Umbilical cord (tissue), 2 donors: ENCODE results near the gene MICU1. TPM values are rescaled to one million over a fixed set of nuclear protein-coding genes. Genes with fewer than 3 reads are reported as not detected.
A peak's percentile ranks its signal among the peaks of the same experiment; 100 is the strongest.
"Not testable (repeated sequence)": the region's sequence is repeated elsewhere in the genome, so short reads cannot be mapped to it uniquely, and the experiment has no call there.

Source experiments
- DNase-seq: peaks from one replicate; pipeline ENCODE4 v3.0.0-alpha.2; 2015; ENCODE audit warnings: low spot score
- total RNA-seq: library from RNA; depleted of rRNA; stranded (reverse); fragments of >200 nt; gene quantifications from one replicate; pipeline ENCODE4 v1.2.3, GENCODE V29; 2014; ENCODE audit warnings: low replicate concordance; ENCODE audit not compliant: insufficient read depth

Gene MICU1, protein sequence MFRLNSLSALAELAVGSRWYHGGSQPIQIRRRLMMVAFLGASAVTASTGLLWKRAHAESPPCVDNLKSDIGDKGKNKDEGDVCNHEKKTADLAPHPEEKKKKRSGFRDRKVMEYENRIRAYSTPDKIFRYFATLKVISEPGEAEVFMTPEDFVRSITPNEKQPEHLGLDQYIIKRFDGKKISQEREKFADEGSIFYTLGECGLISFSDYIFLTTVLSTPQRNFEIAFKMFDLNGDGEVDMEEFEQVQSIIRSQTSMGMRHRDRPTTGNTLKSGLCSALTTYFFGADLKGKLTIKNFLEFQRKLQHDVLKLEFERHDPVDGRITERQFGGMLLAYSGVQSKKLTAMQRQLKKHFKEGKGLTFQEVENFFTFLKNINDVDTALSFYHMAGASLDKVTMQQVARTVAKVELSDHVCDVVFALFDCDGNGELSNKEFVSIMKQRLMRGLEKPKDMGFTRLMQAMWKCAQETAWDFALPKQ
- 61.9 TPM for total RNA-seq

DNA sequence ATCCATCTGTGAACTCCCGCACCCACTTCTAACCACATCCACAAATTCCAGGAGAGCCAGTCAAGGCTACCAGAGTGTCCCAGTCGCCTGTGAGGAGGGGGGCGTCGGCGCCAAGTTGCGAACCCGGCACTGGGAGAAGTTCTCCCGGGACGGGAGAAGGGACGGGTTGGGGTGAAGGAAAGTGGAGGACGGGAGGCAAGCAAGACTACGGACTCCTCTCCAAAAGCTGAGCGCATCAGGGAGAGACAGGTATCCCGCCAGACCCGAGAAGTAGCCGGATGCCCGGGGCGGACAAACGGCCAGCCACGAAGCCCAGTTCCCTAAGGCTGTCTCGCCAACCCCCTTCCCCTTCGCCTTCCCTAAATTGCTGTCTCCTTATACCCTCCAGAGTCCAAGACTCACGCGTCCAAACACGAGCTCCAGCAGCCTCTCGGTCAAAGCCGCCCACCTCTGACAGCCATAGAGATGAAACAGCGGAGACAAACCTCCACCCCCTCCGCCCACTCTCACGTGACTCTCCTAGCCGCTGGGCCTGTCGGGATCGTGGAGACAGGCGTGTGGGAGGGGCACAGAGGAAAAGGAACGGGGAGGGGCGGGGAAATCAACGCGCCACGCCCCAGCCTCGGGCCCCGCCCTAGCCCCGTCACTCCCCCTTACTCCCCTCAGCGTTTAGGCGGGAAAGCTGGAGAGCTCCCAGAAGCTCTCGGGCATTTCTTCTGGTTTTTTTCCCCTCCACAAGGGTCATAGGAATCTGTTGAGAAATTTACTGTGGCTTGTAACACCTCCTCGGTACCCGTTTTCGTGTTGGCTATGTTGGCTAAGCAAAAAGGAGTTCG, at the start of gene MICU1:
Gene MICU1, minus strand, starts transcription at position 472 of the 836 bp plus-strand sequence. CDS start 59,286 bp downstream, outside the sequence.
- peak; percentile 99 for DNase-seq

DNA sequence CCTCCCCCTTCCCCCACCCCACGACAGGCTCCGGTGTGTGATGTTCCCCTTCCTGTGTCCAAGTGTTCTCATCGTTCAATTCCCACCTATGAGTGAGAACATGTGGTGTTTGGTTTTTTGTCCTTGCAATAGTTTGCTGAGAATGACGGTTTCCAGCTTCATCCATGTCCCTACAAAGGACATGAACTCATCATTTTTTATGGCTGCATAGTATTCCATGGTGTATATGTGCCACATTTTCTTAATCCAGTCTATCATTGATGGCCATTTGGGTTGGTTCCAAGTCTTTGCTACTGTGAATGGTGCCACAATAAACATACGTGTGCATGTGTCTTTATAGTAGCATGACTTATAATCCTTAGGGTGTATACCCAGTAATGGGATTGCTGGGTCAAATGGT, 48.3 kb upstream of the MICU1 start:
- not testable (repeated sequence) for DNase-seq

DNA sequence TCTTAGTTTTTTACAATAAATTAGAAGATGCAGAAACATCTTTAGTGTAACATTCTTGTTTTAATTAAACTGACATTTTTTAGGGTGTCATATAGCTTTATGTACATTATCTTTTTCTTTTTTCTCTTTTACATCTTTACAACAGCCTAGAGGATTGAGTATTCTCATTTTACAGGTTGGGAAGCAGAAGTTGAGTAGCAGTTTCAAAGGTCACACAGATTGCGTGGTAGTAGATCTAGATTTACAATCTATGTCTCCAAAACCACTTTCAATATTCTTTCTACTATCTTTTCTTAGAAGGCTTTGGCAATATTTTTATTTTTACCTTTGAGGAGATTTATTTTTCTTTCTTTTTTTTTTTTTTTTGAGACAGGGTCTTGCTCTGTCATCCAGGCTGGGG, 47.4 kb upstream of the MICU1 start:
- no peak for DNase-seq

DNA sequence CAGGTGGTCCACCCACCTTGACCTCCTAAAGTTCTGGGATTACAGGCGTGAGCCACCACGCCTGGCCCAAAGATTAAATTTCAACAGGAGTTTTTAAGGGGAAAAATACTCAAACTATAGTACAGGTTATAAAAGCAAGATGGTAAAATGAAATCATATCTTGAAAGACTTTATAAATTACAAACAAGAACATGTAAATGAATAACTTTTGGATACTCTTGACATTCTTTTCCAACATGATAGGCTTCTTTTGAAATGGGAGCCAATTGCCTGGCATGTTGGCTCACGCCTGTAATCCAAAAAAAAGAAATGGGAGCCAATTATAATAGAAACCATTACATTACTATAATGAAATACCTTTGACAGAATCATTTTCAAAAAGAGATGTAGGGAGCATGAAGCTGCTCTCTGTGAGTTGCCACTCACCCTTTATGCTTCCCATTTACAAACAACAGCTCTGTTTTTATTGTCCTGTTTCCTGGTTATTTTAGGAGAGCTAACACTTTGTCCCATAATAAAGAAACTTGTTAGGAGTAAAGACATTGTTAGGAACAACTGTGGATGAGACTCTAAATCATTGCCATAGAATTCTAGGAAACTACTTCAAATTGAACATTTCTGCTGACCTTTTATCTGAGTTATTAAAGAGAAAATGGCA, 41.5 kb upstream of the MICU1 start:
- no peak for DNase-seq

DNA sequence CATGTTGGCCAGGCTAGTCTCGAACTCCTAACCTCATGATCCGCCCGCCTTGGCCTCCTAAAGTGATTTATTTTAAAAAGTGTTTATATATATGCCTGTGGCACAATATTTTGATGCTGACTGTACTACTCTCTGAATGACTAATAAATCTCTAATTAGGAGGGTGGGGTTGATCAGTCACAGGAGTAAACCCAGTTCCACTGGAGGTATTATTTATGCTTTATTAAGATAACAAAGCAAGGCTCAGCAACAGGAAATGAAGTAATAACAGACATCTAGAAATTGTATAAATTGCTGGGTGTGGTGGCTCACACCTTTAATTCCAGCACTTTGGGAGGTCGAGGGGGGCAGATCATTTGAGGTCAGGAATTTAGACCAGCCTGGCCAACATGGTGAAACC, 40.0 kb upstream of the MICU1 start:
- no peak for DNase-seq

DNA sequence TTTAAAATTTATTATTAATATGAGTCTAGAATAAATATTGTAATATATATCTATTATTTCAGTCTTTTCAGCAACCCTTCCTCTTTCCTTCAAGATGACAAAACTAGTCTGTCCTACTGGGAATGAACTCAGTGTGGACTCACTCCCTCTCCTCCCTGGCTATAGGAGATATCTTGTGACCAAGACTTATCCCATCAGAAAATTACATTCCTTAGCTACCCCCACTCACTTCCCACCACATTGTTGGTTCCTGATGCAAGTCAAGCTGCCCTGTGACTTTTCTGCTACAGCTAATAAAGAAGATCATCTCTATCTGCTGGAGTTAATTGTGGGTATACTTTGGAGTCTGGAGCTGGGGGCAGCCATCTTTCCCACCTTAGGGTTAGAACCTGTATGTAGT, 38.1 kb upstream of the MICU1 start:
- DNase-seq = no peak

DNA sequence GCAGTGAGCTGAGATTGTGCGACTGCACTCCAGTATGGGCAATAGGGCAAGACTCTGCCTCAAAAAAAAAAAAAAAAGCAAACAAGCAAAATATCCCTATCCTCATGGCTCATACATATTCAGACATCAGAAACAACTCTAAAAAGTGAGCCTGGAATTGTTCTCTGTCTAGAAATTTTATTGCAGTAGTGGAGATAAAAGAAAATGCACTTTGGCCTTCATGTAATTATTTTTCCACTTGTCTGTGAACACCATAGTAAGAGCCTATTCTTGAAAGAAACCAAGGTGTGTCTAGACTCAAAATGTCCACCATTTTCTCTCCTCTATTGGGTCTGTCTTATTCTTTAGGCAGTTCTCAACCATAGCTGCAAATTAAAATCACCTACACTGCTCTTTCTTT, 35.6 kb upstream of the MICU1 start:
- no peak for DNase-seq

DNA sequence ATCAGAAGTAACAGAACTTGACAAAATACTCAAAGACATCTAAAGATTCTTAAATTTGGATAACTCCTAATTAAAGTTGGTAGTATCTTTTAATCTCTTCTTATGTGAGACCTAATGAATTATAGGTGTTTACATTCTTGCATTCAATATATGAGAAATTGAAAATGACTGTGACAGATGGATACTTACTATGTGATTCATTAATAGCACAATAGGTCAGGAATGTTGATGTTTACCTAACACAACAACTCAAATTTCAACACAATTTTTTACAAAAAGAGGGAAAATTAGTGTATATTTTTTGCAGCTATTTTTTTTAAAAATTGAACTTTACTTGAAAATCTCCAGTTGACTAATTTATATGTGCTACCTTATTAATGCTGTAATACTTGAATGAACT, 34.3 kb upstream of the MICU1 start:
- no peak for DNase-seq

DNA sequence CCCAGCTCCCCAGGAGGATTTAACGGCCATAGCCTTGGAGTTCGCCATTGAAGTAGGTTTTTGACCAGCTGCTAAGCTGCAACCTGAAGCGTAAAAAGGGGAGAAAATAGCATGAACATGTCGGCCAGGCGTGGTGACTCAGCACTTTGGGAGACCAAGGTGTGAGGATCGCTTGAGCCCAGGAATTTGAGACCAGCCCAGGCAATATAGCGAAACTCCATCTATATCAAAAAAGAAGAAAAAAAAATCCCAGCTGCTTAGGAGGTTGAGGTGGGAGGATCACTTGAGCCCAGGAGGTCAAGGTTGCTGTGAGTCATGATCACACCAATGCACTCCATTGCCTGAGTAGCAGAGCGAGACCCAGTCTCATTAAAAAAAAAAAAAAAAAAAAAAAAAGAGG, 33.8 kb upstream of the MICU1 start:
- DNase-seq = no peak

DNA sequence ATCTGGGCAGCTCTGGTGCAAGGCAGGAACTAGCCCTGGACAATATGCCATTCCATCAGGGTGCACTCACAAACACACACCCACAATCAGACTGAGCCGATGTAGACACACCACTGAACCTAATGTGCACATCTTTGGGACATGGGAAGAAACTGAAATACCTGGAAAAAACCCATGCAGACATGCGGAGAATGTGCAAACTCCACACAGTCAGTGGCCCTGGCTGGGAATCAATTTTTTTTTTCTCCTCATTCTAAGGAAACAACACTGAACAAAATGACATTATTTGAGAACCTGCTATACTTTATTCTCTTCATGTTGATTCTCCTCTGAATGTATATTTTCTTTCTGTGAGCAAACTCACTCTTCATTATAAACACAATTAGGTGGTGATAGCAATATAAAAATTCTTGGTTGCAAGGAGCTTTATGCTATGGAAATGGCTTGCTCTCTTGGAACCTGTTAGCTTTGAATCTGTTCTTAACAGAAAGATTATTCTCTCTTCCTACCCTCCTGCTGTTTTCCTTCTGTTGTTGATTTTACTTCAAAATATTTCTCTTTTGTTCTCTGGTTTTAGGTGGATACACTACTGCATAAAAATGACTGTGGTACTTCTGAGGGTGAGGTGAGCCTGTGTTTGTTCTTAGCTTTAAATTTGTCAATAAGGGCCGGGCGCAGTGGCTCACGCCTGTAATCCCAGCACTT, 33.0 kb upstream of the MICU1 start:
- no peak for DNase-seq

DNA sequence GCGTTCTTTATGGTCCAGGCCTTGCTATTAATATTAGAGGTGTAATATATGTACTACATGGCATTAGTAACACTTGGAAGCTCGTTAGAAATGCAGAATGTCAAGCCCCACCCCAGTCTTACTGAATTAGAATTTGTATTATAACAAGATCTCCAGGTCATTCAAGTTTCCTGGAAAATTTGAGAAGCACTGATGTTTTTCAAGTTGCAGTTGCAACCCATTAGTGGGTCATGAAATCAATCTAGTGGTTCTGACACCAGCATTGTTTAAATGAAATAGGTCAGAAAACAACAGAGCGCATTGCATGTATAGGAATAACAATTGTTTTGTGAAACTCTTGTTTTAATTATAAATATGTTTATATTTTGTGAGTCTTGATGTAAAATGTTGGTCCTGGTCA, 28.8 kb upstream of the MICU1 start:
- DNase-seq = no peak

DNA sequence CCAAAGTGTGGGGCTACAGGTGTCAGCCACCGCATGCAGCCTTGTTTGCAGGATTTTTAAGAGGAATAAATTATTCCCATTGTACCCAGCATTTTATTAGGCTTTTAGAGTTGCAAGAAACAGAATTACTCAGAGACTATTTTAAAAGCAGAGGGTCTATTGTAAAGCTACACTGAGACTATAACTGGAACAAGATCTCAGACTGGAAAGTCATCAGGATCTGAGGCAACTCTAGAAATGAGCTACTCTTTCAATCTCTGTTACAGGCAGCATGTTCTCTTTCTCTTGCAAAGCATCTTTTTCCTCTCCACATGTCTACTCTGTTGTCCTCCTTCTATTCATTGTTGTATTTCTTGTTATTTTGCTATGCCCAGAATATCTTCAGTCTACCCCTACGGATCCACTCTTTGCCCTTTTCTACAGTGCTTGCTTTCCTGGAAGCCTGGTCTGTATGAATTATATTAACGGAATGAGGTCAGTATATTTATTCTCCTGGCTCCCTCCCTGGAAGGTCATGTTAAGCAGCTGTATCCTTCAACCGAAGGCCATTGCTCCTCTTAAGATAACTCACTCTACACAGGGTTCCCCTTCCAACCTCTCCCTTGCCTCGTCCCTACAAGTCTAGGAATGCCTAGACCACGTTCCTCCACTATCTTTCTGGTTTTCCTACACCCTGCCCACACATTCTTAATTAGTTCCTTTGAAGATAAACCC, 27.7 kb upstream of the MICU1 start:
- DNase-seq = no peak

DNA sequence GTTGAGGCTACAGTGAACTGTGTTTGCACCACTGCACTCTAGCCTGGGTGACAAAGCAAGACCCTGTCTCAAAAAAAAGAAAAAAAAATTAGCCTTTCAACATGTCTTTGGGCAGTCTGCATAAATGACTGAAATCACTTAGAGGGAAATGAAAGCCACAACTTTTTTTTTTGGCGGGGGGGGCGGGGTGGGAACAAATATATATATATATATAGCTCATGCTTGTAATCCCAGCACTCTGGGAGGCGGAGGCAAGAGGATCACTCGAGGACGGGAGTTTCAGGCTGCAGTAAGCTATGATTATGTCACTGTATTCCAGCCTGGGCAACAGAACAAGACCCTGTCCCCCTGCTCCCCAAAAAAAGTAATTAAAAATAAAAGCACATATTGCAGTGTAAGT, 23.4 kb upstream of the MICU1 start:
- no peak for DNase-seq

DNA sequence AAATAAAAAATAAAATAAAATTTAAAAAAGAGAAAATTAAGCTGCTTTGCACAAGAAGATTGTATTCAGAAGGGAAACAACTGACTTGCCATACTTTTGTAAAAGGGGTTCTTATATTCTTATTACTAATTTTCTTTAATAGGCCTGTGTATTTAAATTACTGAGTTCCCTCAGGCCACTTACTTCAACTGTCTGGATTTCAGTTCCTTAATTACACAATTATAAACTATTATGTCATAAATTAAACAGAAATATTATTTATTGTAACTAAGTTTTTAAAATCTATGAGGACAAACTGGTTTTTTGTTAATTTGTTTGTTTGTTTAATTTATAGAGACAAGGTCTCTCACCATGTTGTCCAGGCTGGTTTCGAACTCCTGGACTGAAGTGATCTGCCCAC, 22.4 kb upstream of the MICU1 start:
- no peak for DNase-seq

DNA sequence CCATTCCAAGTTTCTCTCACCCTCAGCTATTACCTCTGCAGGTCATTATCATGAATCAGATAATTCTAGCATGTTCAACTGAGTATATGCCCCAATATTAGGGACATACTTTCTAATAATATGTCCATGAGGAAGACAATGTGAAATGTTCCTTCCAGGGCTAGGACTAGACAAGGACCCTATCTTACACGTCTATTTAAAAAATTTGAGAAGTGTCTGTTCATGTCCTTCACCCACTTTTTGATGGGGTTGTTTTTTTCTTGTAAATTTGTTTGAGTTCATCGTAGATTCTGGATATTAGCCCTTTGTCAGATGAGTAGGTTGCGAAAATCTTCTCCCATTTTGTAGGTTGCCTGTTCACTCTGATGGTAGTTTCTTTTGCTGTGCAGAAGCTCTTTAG, 21.1 kb upstream of the MICU1 start:
- not testable (repeated sequence) for DNase-seq

DNA sequence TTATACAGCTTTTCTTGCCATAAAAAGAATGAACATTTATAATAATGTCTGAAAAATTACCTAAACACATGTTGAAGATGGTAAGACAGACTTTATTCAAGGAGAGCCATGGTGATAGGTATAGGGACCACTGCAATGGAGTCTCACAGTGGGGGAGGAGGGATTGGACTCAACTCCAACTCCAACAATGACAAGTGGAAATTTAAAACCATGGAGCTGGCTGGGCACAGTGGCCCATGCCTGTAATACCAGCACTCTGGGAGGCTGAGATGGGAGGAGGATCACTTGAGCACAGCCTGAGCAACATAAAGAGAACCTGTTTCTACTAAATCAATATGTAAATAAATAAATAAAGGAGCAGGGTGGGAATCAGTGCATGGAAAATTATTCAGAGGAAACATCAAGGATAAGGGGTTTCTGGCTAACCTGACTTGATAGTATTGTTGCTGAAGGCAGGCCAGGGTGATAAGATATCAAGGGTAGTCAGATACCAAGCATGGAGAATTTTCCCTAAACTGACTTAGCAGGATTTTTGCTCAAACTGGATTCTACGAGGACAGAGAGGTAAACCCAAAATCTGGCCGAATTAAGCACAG, 19.5 kb upstream of the MICU1 start:
- DNase-seq = no peak

DNA sequence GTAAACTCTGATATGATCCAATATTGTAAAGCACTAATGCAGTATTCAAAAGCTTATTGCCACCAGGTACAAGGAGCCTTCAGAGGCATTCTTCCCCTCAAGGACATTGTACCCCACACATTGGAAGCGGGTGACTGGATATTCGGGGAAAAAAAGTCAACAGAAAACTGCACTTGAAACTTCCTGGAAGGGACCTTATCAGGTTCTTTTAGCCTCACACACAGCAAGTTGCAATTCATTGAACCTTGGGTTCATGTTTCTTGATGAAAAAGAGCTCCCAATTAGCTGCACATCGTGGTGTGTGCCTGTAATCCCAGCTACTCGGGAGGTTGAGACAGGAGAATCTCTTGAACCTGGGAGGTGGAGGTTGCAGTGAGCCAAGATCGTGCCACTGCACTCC, 16.4 kb upstream of the MICU1 start:
- DNase-seq = no peak

DNA sequence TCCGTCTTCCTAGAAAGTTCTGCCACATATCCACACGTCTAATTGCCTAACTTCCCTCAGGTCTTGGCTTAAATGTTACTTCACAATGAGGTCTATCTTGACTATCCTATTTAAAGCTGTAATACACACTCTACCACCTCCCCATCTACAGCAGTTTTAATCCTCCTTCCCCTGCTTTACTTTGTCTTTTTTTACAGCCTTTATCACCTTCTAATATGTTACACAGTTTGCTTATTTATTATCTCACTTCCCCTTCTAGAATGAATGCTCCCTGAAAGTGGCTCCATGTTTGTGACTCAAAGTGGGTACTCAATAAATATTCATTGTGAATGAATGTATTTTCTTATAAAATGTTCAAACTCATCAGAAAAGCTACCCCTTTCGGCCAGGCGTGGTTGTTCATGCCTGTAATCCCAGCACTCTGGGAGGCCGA, 13.6 kb upstream of the MICU1 start:
- DNase-seq = no peak

DNA sequence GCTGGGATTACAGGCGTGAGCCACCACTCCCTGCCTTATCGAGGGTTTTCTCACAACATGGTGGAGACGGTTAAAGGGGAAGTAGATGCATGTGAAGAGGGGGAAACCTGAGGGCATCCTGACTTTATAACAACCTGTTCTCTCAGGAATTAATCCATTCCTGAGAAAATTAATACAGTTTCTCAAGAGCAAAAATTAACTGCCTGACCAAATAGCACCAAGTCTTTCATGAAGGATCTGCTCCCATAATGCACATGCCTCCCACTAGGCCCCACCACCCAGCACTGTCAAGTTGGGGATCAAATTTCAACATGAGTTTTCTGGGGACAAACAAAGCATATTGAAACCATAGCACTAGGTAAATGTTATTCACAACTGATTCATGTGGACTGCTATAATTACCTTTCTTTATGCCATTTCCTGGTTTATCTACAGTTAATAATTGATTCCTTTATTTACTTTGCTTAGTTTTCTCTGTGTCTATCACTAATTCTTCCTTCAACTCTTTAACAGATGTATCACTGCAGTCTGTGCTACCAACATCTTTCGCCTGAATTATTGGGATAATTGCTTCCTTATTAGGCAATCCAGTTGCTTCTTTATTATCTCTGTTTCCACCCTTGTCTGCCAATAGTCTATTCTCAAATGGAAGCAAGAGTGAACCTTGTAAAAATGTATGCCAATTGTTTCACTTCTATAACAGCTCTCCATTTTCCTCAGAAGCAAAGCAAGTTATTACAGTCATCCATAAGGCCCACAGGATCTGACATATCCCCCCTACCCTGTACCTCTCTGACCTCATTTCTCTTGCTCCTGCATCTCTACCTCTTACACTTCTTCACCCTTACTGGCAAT, 12.9 kb upstream of the MICU1 start:
- DNase-seq = no peak
